HG03521 (cell line): ENCODE results near the gene MSL1.

Experiments
- ATAC-seq: cut with Tn5 transposase; IDR thresholded peaks from one replicate; pipeline ENCODE4 v1.9.1; 2021; ENCODE audit warnings: mild to moderate bottlenecking, moderate library complexity; ENCODE audit not compliant: unreplicated experiment

Gene MSL1

DNA sequence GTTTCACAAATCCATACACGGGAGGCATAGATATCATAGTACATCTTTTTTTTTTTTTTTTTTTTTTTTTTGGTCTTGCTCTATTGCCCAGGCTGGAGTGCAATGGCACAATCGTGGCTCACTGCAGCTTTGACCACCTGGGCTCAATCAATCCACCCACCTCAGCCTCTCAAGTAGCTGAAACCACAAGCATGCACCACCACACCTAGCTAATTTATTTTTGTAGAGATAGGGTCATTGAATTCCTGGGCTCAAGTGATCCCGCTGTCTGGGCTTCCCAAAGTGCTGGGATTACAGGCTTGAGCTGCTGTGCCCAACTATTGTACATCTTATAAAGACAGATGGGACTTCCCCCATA is 52.0 kb downstream of the MSL1 start:
- no peak for ATAC-seq

DNA sequence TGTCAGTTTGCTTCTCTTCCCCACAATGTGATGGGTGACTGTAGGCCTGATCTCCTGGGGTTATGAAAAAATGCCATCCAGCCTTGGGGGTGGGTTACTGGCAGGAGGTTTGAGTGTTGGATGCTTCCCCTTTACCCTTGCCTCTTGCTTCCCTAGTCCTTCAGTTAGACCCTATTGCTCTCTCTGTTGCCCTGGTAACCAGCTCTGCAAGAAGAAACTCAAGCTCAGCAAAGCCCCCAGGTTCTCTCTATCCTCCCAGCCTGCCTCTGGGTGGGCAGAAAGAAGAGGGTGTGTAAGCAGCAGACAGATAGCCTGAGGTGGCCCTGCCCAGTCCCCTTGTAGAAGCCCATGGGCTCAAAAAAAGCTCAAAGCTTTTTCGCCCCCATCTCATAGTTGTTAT is 52.7 kb downstream of the MSL1 start:
- no peak for ATAC-seq

DNA sequence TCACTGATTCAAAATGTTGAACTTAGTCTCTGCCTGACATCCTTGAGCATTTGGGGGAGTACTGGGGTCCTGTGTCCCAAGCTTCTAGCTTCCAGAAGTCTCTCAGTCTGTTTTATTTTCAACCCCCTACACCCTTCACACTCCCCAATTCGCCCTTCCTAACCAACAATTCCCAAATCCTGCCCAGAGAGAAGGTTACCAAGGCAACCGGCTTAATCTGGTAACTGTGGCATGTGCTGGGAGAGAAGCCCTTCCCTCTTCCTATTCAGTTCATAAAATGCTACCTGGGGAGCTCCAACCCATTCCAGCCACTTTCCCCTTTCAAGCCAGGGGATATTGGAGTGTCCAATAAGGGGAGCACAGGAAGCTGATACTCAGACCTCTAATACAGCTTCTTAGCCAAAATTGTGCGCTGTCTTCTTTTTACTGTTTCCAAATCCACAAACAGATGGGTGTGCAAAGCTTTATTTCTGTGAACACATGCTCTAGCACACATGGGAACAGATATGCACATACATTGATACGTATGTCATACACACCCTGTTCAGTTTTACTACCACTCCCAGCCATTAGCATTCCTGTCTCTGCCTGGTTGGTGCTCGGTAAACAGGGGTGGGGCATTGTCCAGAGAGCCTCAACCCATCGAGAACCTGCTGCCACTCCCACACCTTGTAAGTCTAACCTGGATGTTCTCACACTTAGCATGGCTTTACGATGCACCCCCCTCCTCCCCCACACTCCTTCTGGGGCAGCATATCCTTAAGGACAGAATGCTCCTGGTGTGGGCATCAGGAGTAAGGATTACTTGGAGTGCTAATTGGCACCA is 54.4 kb downstream of the MSL1 start:
- no peak for ATAC-seq

DNA sequence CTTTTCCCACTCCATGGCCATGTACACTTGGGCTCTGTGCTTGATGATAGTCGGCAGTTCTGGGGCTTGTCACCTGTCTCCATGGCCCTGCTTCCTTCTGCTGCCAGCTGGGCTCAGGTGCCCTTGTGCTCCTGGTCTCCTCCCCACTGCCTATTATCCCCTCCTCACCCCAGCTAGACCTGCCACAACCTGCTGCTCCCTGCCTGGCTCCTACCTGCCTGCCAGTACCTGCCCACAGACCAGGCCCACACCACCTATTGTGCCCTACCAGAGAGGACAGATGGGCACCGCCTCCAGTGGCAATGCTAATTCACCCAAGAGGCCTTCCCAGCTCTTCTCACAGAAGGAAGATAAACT is 55.0 kb downstream of the MSL1 start:
- no peak for ATAC-seq

DNA sequence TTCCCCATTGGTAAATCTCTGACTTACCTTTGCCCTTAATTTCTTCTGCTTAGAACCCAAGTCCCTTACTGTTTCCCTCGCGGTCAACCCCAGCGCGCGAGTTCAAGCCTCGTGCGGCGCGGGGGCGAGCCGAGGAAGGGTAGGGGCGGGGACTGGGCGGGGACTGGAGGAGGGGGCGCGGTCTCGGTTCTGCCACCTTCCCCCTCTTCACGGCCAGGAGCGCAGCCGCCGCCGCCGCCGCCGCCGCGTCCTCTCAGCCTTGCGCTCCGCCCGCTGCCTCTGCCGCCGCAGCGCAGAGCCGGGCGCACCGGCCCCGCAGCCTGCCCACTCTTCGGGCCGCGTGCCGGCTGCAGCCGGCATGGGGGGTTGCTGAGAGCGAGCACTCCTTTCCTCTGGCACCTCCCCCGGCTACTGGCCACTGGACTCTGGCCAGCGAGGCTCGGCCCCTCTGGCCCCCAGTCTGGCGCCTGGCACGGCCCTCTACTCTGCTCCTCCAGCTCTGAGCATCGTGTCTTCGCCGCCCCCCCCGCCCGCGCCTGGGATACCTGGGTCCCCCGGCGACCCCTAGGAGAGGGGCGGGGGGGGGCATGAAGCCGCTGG is 55.6 kb downstream of the MSL1 start, which contains the start of gene RAPGEFL1:
RAPGEFL1 (plus strand) TSS at position 196 of the 600 bp plus-strand sequence; CDS start at position 588, 392 bp downstream.
- peak; percentile 73 for ATAC-seq

DNA sequence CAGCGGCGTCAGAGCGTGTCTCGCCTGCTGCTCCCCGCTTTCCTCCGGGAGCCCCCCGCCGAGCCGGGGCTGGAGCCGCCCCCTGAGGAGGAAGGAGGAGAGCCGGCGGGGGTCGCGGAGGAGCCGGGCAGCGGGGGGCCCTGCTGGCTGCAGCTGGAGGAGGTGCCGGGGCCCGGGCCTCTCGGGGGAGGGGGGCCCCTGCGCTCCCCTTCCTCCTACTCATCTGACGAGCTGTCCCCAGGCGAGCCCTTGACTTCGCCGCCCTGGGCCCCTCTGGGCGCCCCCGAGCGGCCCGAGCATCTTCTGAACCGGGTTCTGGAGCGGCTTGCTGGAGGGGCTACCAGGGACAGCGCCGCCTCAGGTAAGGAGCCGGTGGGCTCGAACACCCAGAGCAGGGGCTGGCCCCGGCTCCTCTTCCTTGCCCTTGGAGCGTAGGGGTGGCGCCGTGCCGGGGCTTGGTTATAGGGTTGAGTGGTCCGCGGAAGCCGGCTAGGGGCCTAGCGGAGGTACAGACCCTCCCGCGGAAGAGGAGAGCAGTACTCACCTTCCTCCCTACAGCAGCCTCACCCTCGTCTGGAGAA is 56.3 kb downstream of the MSL1 start:
- no peak for ATAC-seq

DNA sequence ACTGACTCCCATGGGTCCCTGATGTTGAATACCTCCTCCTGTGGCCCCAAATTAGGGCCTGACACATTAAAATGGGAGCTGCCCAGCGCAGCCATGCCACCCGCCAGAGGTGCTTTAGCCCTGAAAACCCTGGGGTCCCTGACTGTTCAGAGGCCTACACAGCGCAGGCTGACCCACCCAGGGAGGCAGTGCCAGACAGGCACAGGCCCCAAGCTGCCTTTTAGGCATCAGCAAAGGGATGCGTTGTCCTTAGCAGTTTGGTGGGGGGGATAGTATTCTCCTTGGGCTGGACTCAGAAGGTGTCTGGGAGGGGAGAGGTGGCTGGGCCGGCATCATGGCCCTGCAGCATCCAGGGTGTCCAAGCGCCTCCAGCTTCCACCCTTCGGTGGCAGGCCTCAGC is 56.9 kb downstream of the MSL1 start:
- no peak for ATAC-seq

DNA sequence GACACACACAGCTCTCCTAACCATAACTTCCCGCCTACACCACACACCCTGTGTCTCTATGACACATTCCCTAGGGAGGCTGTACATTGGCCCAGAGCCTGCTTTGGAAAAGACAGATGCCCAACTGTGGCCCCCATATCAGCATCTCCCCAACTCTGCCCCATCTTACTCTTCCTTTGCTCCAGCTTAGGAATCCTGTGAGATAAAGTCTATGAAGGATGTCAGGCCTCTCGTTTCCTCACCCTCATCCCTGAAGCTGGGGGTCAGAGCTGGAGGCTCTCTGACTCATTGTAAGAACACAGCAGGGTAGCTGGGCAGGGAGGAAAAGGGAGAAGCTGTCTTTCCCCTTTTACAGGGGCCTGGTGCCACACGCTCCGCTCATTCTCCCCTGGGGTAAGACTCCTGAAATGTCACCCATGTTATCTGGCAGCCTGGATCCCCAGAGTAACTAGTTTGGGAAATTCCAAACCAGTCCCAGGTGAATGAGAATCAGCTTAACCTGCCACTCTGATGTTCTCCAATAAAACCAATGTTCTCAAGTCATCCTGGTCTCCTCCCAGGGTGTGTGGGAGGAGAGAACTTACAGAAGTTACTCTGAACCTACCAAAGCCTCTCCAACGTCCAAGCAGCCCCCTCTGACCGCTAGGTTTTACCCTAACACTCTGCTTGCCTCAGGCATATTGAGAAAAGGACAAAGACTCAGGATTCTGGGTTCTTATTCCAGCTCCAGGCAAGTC is 58.3 kb downstream of the MSL1 start:
- no peak for ATAC-seq

DNA sequence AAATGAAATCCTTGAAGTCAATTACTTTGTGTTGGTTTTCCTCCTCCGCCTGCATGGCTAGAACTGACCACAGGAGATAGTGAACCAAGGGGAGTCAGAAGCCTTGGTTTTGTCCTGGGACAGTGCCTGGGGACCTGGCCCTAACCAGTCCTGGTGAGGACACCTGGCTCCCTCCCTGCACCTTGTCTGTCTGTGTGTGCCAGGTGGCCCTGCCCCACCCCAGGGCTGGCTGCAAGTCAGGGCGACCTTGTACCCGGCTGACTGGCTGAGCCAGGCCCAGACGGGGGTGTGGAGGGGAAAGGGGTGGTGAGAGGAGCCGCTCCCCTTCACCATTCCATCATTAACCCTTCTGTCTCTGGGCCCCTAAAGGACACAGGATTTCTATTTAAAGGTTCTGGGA is 58.9 kb downstream of the MSL1 start:
- ATAC-seq: no peak

DNA sequence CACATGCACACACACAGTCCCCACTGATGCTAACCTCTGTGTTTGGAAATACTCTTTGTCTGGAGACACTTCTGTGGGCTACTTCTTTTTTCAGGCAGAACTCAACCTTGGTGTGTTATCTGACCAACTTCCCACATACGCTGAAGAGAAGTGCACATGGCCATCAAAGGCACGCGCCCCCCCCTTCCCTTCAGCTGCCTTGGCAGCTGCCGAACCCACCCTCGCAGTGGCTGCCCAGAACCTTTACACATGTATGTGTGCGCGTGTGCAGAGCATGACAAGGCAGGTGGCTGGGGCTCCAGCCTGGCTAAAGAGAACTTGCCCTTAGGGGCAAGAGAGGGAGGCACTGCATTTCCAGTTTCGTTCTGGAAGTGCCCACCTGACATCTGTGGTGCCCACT is 59.4 kb downstream of the MSL1 start:
- ATAC-seq: no peak

DNA sequence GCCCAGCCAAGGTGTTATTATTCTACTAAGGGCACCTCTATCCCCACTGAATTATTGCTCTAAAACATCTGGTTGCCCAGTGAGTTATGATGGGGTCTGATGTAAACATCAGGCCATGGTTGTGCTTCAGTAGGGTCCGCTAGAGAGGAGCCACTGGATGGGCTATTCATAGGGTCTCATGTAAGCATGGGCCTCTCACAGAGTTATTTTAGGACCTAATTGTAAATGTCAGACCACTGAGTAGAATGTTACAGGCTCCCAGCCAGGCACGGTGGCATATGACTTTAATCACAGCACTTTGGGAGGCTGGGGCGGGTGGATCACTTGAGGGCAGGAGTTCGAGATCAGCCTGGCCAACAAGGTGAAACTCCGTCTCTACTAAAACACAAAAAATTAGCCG is 60.8 kb downstream of the MSL1 start:
- no peak for ATAC-seq
